Endothelial cell of umbilical vein (primary cell): ENCODE data around the gene MVB12B.

Source experiments
- CTCF ChIP-seq, 2 donors: IDR thresholded peaks; 1 replicate in 1 of 2; 2 replicates in 1 of 2; pipeline ENCODE4 v1.5.1; 2011; ENCODE audit warnings: low read length in 2 of 2, mild to moderate bottlenecking in 2 of 2, moderate library complexity in 2 of 2, control low read depth in 1 of 2, inconsistent platforms in 1 of 2, low read depth in 1 of 2; ENCODE audit not compliant: insufficient read depth in 1 of 2; ENCODE audit errors: extremely low read depth in 1 of 2
- EZH2 ChIP-seq: IDR thresholded peaks from 2 replicates; pipeline ENCODE4 v1.6.1; 2012; ENCODE audit warnings: borderline replicate concordance, low read depth, mild to moderate bottlenecking, moderate library complexity, low read length, inconsistent platforms; ENCODE audit not compliant: severe bottlenecking
- FOS ChIP-seq: IDR thresholded peaks from 2 replicates; pipeline ENCODE4 v1.6.1; 2011; ENCODE audit warnings: mild to moderate bottlenecking, low read length, moderate library complexity, borderline replicate concordance; ENCODE audit not compliant: insufficient read depth
- JUN ChIP-seq: IDR thresholded peaks from 2 replicates; pipeline ENCODE4 v1.6.1; 2011; ENCODE audit warnings: borderline replicate concordance, low read depth; ENCODE audit not compliant: insufficient read length, insufficient read depth
- MAX ChIP-seq: IDR thresholded peaks from 2 replicates; pipeline ENCODE4 v1.6.1; 2011; ENCODE audit not compliant: insufficient read depth, insufficient read length
- MYC ChIP-seq: IDR thresholded peaks from one replicate; pipeline ENCODE4 v1.6.1; 2011; ENCODE audit warnings: mild to moderate bottlenecking, low read depth, low read length
- POLR2A ChIP-seq: IDR thresholded peaks from 2 replicates; pipeline ENCODE4 v1.6.1; 2012; ENCODE audit warnings: low read depth, mild to moderate bottlenecking, control low read depth, low read length
- POLR2AphosphoS5 ChIP-seq: IDR thresholded peaks from 2 replicates; pipeline ENCODE4 v1.6.1; 2012; ENCODE audit warnings: low read depth, mild to moderate bottlenecking, control low read depth, low read length, moderate library complexity; ENCODE audit not compliant: insufficient read depth

GRCh38 chr9:126401581-126401980 is 75.0 kb downstream of the MVB12B start:
- TF ChIP-seq CTCF (IDR thresholded peaks at IDR 0.05; ENCODE audit: extremely low read depth in 1 of 2, insufficient read depth in 1 of 2, low read depth in 1 of 2, low read length in 2 of 2) (no peak), POLR2AphosphoS5 (no peak), POLR2A (no peak), JUN (no peak), EZH2 (no peak), MYC (no peak), FOS (no peak), MAX (no peak)
